H9 (cell line): ENCODE measurements around the gene DUOX2. TPM values are rescaled to one million over a fixed set of nuclear protein-coding genes. Genes with fewer than 3 reads are reported as not detected.

Experiments
- DNase-seq: peaks from one replicate; pipeline ENCODE4 v3.0.0-alpha.2; 2017
- H2AFZ ChIP-seq: one replicate; pipeline ENCODE4 v1.6.1; 2013; ENCODE audit warnings: mild to moderate bottlenecking, low read length, control low read depth, moderate library complexity
- H2AK5ac ChIP-seq: 2 replicates; pipeline ENCODE4 v1.6.1; 2013; ENCODE audit warnings: low read length, control low read depth, mixed read lengths; ENCODE audit not compliant: insufficient read length
- H2BK120ac ChIP-seq: one replicate; pipeline ENCODE4 v1.6.1; 2013; ENCODE audit warnings: low read depth, mild to moderate bottlenecking, low read length, control low read depth, inconsistent platforms; ENCODE audit not compliant: poor library complexity, severe bottlenecking
- H2BK12ac ChIP-seq: 2 replicates; pipeline ENCODE4 v1.6.1; 2013; ENCODE audit warnings: low read length, control low read depth, mixed read lengths, low read depth; ENCODE audit not compliant: insufficient read length
- H2BK15ac ChIP-seq: 2 replicates; pipeline ENCODE4 v1.6.1; 2013; ENCODE audit warnings: low read depth, low read length, control low read depth
- H2BK20ac ChIP-seq: one replicate; pipeline ENCODE4 v1.6.1; 2013; ENCODE audit warnings: low read depth, mild to moderate bottlenecking, low read length, control low read depth, inconsistent platforms; ENCODE audit not compliant: poor library complexity, severe bottlenecking
- H2BK5ac ChIP-seq: 2 replicates; pipeline ENCODE4 v1.6.1; 2013; ENCODE audit warnings: low read length, control low read depth, mixed read lengths; ENCODE audit not compliant: insufficient read length
- H3K14ac ChIP-seq: 2 replicates; pipeline ENCODE4 v1.6.1; 2013; ENCODE audit warnings: low read length, control low read depth; ENCODE audit not compliant: insufficient read depth
- H3K18ac ChIP-seq: 2 replicates; pipeline ENCODE4 v1.6.1; 2013; ENCODE audit warnings: low read depth, mild to moderate bottlenecking, mixed read lengths, low read length, control low read depth; ENCODE audit not compliant: insufficient read length
- H3K23ac ChIP-seq: 2 replicates; pipeline ENCODE4 v1.6.1; 2013; ENCODE audit warnings: low read length, control low read depth, mixed read lengths, low read depth; ENCODE audit not compliant: insufficient read length
- H3K23me2 ChIP-seq: 2 replicates; pipeline ENCODE4 v1.6.1; 2013; ENCODE audit warnings: low read depth, mild to moderate bottlenecking, mixed read lengths, low read length, control low read depth; ENCODE audit not compliant: insufficient read length, poor library complexity, severe bottlenecking
- H3K27ac ChIP-seq: 2 replicates; pipeline ENCODE4 v1.5.1; 2013; ENCODE audit warnings: low read length, control low read depth, mixed read lengths, low read depth; ENCODE audit not compliant: insufficient read length
- H3K27me3 ChIP-seq: 2 replicates; pipeline ENCODE4 v1.6.1; 2013; ENCODE audit warnings: low read length, control low read depth, inconsistent platforms; ENCODE audit not compliant: insufficient read depth
- H3K4ac ChIP-seq: 2 replicates; pipeline ENCODE4 v1.6.1; 2013; ENCODE audit warnings: low read depth, mild to moderate bottlenecking, control low read depth, inconsistent platforms, low read length, moderate library complexity
- H3K4me1 ChIP-seq: 2 replicates; pipeline ENCODE4 v1.6.1; 2013; ENCODE audit warnings: low read length, control low read depth, inconsistent platforms; ENCODE audit not compliant: insufficient read depth
- H3K4me2 ChIP-seq: 2 replicates; pipeline ENCODE4 v1.6.1; 2013; ENCODE audit warnings: low read length, control low read depth, mixed read lengths; ENCODE audit not compliant: insufficient read length, insufficient read depth
- H3K56ac ChIP-seq: 2 replicates; pipeline ENCODE4 v1.6.1; 2013; ENCODE audit warnings: low read depth, mild to moderate bottlenecking, mixed read lengths, low read length, control low read depth; ENCODE audit not compliant: insufficient read length
- H3K79me1 ChIP-seq: 2 replicates; pipeline ENCODE4 v1.6.1; 2013; ENCODE audit warnings: low read depth, mild to moderate bottlenecking, moderate library complexity, low read length, control low read depth, inconsistent platforms; ENCODE audit not compliant: insufficient read depth, poor library complexity, severe bottlenecking
- H3K79me2 ChIP-seq: 2 replicates; pipeline ENCODE4 v1.6.1; 2013; ENCODE audit warnings: low read length, control low read depth, inconsistent platforms; ENCODE audit not compliant: insufficient read depth
- H3K9ac ChIP-seq: 2 replicates; pipeline ENCODE4 v1.6.1; 2013; ENCODE audit warnings: low read length, control low read depth, mixed read lengths; ENCODE audit not compliant: insufficient read length; ENCODE audit errors: extremely low read depth
- H3K9me3 ChIP-seq: one replicate; pipeline ENCODE4 v1.6.1; 2013; ENCODE audit warnings: low read depth, low read length, inconsistent platforms; ENCODE audit not compliant: control insufficient read depth
- H3T11ph ChIP-seq: one replicate; pipeline ENCODE4 v1.6.1; 2013; ENCODE audit warnings: mild to moderate bottlenecking, low read length, control low read depth, inconsistent platforms
- H4K20me1 ChIP-seq: one replicate; pipeline ENCODE4 v1.6.1; 2013; ENCODE audit not compliant: control insufficient read depth, insufficient read length, insufficient read depth
- H4K5ac ChIP-seq: 2 replicates; pipeline ENCODE4 v1.6.1; 2013; ENCODE audit warnings: low read depth, mild to moderate bottlenecking, mixed read lengths, low read length, control low read depth; ENCODE audit not compliant: insufficient read length
- H4K8ac ChIP-seq: replicated peaks from 2 replicates; pipeline ENCODE4 v1.6.1; 2013; ENCODE audit warnings: low read length, control low read depth, mixed read lengths, low read depth; ENCODE audit not compliant: insufficient read length
- H4K91ac ChIP-seq: 2 replicates; pipeline ENCODE4 v1.6.1; 2013; ENCODE audit warnings: low read depth, mild to moderate bottlenecking, moderate library complexity, mixed read lengths, low read length, control low read depth; ENCODE audit not compliant: insufficient read length
- H3K27ac Mint-ChIP-seq, 3 experiments: 2 replicates in 2 of 3; 3 replicates in 1 of 3; pipeline ENCODE4 v1.8.0; 2020 to 2021; ENCODE audit warnings: mixed read lengths in 3 of 3, mild to moderate bottlenecking in 1 of 3, moderate library complexity in 1 of 3
- H3K27me3 Mint-ChIP-seq: 2 replicates; pipeline ENCODE4 v1.8.0; 2021; ENCODE audit warnings: low read depth, mild to moderate bottlenecking, moderate library complexity, mixed read lengths
- H3K36me3 Mint-ChIP-seq, 3 experiments: 2 replicates in 2 of 3; 3 replicates in 1 of 3; pipeline ENCODE4 v1.8.0; 2020 to 2021; ENCODE audit warnings: low read depth in 3 of 3, mixed read lengths in 3 of 3; ENCODE audit not compliant: insufficient read depth in 1 of 3
- H3K4me1 Mint-ChIP-seq, 2 experiments: 2 replicates each; pipeline ENCODE4 v1.8.0; 2020; ENCODE audit warnings: mixed read lengths in 2 of 2
- H3K4me3 Mint-ChIP-seq, 2 experiments: 2 replicates in 1 of 2; 3 replicates in 1 of 2; pipeline ENCODE4 v1.8.0; 2020 to 2021; ENCODE audit warnings: mild to moderate bottlenecking in 2 of 2, mixed read lengths in 2 of 2, moderate library complexity in 1 of 2
- H3K9me3 Mint-ChIP-seq, 2 experiments: 2 replicates in 1 of 2; 3 replicates in 1 of 2; pipeline ENCODE4 v1.8.0; 2020; ENCODE audit warnings: mild to moderate bottlenecking in 2 of 2, mixed read lengths in 2 of 2, moderate library complexity in 1 of 2
- WGBS: extraction: QIAGEN DNeasy Blood & Tissue Kit; methylation state at CpG from one replicate; pipeline ENCODE4 v1.1.7; 2013; ENCODE audit warnings: missing lambda C conversion rate, low lambda C conversion rate, mixed read lengths; ENCODE audit not compliant: insufficient read length; ENCODE audit errors: extremely low coverage; 5-methylcytosine and 5-hydroxymethylcytosine counted together
- total RNA-seq: library from RNA; stranded (reverse); gene quantifications from 2 replicates; pipeline ENCODE4 v1.2.1, GENCODE V29; 2021
- TF ChIP-seq, protein P1 (sequence below): fragments of 200-600 bp; sonication (generic); conservative IDR thresholded peaks from 3 replicates; pipeline ENCODE4 v1.8.0; 2021; ENCODE audit warnings: antibody characterized with exemption, mild to moderate bottlenecking

DUOX2 gene
- total RNA-seq, 1 experiment from 2014 or later, result 0.42 TPM

DNA sequence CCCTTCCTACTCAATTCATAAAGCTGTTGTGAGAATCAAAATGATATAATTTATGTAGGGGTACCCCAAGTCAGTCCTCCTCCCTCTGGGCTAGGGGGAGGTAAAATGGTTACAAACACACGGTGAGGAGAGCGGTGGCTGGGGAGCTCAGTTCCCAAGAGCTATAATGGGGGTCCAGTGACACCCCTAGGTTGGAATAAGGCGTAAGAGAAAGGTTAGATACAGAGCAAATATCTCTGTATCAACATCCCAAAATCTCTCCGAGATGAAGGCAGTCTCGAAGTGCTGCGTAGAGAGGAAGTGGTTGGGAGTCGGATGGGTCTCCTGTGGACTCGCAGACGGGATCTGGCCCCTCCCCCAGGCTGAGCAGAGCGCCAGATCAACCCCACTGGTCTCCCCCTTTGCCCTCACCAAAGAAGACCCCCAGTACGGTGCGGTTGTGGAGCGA, 1.8 kb downstream of the DUOX2 start:
- no peak overlapping the region for H3K23ac ChIP-seq
- H2BK20ac ChIP-seq, result no peak overlapping the region
- H3K9me3 Mint-ChIP-seq, result peaks cover 2 to 8% of the 10 kb centered on the region in 2 experiments; a peak in 2 of 5 replicates
- no peak overlapping the region for H3K9ac ChIP-seq
- no peak overlapping the region for H4K8ac ChIP-seq
- no peak overlapping the region for H2AFZ ChIP-seq
- H2BK5ac ChIP-seq, result no peak overlapping the region
- no peaks in the 10 kb centered on the region for H3K79me1 ChIP-seq
- H3K27ac ChIP-seq, result no peak overlapping the region
- H4K91ac ChIP-seq, result no peak overlapping the region
- no peak overlapping the region for H4K5ac ChIP-seq
- peak; percentile 57 for DNase-seq
- H3K27ac Mint-ChIP-seq, result no peak overlapping the region
- H3K36me3 Mint-ChIP-seq, result no peaks in the 10 kb centered on the region; a peak in 2 of 7 replicates
- TF ChIP-seq, protein P1, sequence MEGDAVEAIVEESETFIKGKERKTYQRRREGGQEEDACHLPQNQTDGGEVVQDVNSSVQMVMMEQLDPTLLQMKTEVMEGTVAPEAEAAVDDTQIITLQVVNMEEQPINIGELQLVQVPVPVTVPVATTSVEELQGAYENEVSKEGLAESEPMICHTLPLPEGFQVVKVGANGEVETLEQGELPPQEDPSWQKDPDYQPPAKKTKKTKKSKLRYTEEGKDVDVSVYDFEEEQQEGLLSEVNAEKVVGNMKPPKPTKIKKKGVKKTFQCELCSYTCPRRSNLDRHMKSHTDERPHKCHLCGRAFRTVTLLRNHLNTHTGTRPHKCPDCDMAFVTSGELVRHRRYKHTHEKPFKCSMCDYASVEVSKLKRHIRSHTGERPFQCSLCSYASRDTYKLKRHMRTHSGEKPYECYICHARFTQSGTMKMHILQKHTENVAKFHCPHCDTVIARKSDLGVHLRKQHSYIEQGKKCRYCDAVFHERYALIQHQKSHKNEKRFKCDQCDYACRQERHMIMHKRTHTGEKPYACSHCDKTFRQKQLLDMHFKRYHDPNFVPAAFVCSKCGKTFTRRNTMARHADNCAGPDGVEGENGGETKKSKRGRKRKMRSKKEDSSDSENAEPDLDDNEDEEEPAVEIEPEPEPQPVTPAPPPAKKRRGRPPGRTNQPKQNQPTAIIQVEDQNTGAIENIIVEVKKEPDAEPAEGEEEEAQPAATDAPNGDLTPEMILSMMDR, result no peak
- no peaks in the 10 kb centered on the region for H3K23me2 ChIP-seq
- H2AK5ac ChIP-seq, result no peak overlapping the region
- H3T11ph ChIP-seq, result no peak overlapping the region
- H4K20me1 ChIP-seq, result peaks cover 3% of the 10 kb centered on the region
- no peak overlapping the region for H2BK15ac ChIP-seq
- no CpG with 5 or more reads among the region's 13 CpGs for WGBS
- H3K27me3 Mint-ChIP-seq, result peaks cover 78% of the 10 kb centered on the region
- no peak overlapping the region for H3K56ac ChIP-seq
- H3K4ac ChIP-seq, result no peak overlapping the region
- H3K4me1 ChIP-seq, result no peaks in the 10 kb centered on the region; the same call in 1 of the 2 replicates
- peaks cover 18 to 29% of the 10 kb centered on the region in 2 experiments for H3K4me1 Mint-ChIP-seq
- peak overlapping the region; percentile 54 for H3K4me2 ChIP-seq
- H2BK12ac ChIP-seq, result no peak overlapping the region
- H3K14ac ChIP-seq, result no peak overlapping the region
- no peaks in the 10 kb centered on the region for H3K79me2 ChIP-seq
- no peaks in the 10 kb centered on the region for H3K9me3 ChIP-seq
- H3K18ac ChIP-seq, result no peak overlapping the region
- H3K27me3 ChIP-seq, result peaks cover 71% of the 10 kb centered on the region
- peak overlapping the region; percentile 57 to 73 for H3K4me3 Mint-ChIP-seq
- H2BK120ac ChIP-seq, result no peak overlapping the region
